Kidney glomerular epithelial cell (primary cell): Measurements from ENCODE around the gene MARK3.

Experiments
- DNase-seq: peaks from one replicate; lab custom pipeline; 2025; lab: John Stamatoyannopoulos, UW

MARK3 gene

DNA sequence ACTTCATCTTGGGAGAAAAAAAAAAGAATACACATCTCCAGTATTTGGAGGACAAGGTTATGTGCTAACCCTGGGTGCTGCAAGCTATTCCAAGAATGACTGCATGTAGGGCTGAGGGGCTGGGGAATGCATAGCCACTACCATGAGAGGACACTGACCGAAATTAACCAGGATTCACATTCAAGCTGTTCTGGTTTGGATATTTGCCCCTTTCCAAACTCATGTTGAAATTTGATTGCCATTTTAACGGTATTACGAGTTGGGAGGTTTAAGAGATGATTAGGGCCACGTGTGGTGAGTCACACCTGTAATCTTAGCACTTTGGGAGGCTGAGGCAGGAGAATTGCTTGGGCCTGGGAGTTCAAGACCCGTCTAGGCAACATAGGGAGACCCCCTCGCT lies 18.5 kb upstream of the MARK3 start:
- no peak for DNase-seq

DNA sequence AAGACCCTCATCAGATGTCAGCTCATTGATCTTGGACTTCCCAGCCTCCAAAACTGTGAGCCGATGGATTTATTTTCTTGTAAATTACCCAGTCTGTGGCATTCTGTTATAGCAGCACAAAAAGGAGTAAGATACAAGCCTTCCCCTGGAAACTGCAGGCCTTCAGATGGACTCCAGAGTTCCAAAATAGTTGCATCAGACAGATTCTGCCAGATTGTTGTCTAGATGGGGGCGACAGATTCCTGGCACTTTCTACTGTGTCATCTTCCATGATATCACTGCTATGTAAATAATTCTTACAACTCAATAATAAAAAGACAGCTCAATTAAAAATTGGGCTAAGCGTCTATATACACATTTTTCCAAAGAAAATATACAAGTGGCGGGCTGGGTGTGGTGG lies 17.2 kb upstream of the MARK3 start:
- no peak for DNase-seq

DNA sequence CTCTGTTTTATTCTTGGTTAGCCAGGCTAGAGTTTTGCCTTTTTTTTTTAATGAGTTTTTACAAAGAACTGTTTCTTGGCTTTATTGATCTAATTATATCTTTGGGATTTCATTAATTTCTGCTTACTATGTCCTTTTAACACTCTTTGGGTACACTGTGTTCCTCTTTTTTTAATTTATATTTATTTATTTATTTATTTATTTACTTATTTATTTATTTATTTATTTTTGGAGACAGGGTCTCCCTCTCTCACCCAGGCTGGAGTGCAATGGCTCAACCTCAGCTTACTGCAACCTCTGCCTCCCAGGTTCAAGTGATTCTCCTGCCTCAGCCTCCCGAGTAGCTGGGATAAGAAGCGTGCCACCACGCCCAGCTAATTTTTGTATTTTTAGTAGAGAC lies 15.1 kb upstream of the MARK3 start:
- no peak for DNase-seq

DNA sequence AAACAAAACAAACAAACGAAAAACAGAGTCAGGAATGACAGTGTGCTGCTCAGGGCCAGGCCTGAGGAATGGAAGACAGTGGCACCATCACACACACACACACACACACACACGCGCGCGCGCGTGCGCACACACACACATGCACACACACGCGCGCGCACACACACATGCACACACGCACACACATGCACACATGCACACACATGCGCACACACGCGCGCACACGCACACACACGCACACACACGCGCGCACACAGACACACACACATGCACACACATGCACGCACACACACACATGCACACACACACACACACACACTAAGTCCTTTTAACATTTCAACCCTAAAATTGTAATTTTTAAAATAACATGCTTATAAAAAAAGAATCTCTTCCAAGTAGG lies 13.2 kb upstream of the MARK3 start:
- DNase-seq = no peak

DNA sequence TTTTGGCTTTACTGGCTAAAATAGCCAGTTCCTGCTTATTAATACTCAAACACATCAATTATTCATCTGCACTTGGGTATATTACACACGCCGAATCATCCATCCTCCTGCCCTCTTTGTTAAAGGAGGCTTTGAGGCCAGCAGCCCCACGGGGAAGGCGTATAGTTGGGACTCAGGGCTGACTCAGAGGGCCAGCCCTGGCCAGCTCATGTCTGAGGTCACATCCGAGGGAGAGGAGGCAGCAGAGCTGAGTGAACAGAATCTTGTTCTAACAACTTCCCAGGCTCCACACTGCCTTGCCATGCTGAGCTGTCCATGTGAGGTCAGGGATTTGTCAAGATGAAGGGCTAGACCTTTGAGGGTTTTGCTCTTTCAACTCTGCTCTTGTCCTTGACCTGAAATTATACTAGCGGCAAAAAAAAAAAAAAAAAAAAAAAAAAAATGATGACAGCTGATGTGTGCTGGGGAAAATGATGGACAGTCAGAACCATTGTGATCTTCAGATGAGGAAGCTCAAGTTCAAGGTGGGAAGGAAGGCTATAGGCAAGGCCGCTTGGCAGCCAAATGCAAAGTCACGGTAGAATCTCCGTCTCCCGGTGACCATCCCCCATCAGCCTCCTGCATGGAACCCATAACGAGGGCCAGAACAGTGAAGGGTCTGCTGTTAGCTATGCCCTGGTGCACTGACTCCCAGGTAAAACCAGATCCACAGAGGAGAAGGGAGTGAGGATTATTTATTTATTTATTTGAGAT lies 12.5 kb upstream of the MARK3 start:
- peak; percentile 82 for DNase-seq

DNA sequence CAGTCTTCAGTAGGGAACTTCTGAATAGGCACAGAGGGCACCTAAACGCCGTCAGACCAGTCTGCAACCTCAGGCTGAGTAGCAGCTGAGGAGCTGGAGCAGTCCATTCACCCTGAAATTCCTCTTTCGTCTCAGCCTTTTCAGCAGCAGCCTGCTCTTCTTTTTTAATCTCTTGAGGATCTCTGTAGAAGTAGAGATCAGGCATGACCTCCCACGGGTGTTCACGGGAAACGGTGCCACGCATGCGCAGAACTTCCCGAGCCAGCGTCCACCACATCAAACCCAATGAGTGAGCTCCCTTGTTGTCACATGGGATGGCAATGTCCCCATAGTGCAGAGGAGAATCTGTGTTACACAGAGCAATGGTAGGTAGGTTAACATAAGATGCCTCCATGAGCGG lies 11.1 kb upstream of the MARK3 start:
- no peak for DNase-seq

DNA sequence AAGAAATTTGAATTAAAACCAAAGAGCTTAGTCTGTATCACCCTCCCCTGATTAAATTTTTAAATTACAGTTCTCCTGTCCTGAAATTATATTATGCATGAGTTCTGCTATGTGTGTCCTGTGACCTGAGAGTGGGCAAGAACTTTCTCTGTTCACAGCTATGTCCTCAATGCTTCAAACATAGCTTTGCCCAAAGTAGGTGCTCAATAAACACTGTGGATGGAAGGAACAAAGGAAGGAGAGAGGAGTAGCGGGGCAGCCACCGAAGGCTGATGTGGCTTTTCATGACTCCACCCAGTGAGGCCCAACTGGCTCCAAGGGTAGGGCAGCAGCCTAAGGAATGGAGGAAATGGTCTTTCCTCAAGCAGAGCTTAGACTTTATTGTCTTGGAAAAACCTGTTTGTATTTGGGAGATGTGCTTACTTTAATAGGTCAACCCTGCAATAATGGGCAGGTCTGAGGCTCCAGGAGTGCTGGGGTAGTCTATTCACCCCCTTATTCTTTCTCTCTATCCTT lies 7.6 kb upstream of the MARK3 start:
- no peak for DNase-seq

DNA sequence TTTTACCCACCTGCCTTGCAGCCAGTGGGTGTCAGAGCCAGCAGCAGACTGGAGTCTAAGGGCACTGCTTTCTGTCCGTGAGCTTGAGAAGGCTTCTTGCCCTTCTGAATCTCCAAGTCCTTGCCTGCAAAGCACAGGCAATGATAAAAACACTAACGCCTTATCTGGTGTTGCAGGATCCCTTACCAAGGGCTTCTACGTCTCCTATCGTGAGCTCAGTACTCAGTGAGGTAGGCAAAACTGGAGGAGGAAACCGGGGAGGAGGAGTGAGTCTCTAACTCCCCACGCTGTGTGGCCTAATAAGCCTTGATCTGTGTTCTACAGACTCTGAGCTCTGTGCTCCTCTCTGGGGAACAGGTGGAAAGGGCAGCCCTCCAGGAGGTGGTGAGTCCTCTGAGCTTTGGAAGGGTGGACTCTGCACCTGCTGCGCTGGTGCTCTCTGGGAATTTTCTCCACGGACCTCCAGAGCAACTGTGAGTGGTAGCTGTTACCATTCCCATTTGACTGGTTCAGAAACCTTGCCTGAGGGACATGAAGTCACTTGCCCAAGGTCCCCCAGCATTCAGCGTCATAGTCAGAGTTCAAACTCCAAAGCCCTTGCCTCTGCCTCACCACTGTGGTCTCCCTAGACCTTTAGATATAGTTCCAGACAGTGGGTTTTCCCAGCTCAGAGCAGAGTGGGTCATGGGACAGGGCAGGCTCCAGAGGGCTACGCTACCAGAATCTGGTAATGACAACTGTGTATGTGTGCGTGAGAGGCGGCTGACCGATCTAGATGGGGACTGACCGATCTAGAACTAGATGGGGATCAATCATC lies 7.0 kb upstream of the MARK3 start:
- no peak for DNase-seq

DNA sequence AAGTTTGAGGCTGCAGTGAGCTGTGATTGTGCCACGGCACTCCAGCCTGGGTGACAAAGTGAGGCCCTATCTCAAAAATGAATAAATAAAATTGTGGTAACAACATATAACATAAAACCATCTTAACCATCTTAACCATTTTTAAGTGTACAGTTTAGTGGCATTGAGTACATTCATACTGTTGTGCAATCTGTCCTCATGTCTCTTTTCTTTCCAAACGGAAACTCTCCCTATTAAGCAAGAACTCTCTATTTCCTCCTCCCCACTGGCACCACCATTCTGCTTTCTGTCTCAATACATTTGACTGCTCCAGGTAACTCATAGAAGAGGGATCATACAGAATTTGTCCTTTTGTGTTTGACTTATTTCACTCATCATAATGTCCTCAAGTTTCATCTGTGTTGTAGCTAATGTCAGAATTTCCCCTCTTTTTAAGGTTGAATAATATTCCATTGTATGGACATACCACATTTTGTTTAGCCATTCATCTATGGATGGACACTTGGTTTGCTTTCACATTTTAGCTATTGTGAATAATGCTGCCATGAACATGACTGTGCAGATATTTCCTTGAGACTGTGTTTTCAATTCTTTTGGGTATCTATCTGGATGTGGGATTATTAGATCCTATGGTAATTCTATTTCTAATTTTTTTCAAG lies 4.4 kb upstream of the MARK3 start:
- no peak for DNase-seq

DNA sequence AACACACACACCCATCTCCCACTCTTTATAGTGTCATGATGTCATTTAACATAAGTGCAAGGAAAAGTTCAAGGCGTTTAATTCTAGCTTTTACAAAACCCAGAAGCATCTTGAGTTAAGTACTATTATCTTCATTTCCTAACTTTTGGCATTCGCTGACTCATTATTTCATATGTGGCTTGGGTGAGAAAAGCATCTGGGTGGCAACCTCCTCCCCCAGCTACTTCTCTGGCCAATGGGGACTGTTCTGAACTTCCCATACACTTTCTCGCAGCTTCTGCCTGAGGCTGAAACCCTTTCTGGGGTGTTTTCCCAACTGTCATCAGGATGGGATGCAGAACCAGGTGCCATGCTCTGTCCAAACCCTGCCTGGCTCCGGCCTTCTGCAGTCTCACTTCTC lies 2.8 kb upstream of the MARK3 start:
- no peak for DNase-seq

DNA sequence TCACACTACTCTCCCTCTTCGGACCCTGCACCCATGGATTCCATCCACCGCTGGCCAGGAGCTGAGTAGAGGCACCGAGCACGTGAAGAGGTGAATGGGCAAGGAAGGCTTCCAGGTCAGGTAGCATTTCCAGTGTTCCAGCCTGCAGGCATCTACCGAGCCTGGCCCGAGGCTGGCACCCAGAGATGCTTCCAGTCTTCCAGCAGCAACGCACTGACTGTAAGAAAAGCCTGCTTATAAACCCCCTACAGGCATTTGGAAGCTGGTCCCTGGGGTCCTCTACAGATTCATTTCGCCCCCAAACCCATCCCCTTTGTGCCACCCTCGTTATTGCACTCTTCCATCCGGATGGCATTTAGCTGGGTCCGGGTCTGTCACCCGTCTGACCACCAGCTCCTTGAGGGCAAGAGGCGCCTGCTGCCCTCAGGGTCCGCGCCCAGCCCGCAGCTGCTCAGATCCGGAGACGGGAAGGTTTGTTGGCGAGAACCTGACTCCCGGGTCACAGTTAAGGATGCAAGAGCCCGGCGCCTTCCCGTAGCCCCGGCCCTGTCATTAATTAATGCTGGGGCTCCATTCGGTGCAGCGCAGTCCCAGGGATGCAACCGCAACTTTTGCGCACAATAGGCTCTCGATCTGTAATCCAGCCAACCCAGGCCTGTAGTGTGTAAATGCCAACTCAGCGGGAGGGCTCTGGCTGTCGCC lies 614 bp upstream of the MARK3 start:
- DNase-seq = no peak

DNA sequence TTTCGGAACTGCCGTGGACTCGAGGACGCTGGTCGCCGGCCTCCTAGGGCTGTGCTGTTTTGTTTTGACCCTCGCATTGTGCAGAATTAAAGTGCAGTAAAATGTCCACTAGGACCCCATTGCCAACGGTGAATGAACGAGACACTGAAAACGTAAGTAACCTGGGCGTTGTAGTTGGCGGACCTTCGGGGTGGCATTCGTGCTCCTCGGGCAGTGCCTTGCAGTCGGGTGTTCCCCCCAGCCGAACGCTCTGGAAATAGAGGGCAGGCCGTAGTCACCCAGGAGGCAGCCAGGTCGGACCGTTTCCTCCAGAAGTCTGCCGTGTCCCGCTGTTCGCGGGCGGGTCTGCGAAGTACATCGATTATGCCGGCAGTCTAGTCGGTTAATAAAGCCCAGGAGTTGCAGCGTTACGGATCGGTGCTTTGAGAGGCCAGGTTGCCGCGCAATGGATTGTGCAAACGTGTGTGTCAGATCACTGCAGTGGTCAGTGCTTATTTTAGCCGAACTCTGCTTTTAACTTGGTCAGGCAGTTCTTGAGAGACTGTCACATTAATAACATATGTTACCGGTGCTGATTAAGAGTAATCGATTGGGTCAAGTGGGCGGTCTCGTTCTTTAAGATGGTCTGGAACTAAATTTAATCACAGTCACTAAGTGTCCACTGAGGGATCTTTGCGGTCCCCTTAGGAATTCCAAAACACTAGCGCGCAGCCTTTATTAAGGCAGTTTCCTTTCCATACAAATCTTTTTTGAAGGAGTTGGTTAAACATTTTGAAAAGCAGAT lies 906 bp downstream of the MARK3 start:
- DNase-seq = peak; percentile 42

DNA sequence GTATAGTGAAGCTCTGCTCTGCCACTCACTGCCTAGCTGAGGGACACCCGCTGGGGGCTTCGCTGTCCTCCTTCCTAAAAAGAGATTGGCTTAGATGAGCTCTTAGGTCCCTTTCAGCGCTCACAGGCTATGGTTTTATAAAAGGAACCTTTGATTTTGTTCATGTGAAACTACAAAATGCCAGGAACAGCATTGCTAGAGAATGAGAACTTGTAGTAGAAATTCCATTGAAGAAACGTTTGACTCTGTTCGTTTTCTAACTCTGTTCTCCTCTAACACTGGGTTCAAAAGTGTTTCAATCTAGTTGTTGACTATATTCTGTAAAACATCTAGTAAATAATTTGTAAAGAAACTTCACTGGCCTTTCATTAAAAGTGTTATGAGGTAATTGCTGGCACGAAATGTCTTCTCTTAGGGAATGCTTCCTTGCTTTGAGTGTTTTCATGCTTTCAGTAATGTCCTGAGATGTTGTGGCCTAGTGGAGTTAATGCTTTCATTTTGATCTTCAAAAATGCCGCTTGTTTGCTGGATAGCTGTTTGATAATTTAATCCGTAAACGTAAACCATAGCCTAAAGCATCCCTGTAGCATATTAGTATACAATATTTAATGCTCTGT lies 1.6 kb downstream of the MARK3 start:
- peak; percentile 24 for DNase-seq

DNA sequence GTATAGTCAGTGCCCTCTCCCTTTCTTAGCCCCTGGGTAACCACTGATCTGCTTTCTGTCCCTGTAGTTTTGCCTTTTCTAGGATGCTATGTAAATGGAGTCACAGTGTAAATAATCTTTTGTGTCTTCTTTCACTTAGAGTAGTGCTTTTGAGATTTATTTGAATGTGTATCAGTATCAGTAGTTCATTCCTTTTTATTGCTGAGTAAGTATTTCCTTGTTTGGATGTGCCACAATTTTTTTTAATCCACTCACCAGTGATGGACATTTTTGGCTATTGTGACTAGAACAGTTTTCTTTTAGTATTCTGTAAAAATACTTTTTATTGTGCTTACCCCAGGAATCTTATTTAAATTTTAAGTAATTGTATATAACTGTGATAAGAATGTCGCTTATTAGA lies 3.4 kb downstream of the MARK3 start:
- no peak for DNase-seq

DNA sequence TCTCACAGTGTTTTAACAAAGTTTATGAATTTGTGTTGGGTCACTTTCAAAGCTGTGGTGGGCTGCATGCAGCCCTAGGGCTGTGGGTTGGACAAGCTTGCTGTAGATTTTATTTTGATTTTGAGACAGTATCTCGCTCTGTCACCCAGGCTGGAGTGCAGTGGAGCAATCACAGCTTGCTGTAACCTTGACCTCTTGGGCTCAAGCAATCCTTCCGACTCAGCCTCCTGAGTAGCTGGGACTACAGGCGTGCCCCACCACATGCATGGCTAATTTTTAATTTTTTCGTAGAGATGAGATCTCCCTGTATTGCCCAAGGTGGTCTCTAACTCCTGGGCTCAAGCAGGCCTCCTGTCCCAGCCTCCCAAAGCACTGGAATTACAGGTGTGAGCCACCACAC lies 5.4 kb downstream of the MARK3 start:
- DNase-seq = no peak

DNA sequence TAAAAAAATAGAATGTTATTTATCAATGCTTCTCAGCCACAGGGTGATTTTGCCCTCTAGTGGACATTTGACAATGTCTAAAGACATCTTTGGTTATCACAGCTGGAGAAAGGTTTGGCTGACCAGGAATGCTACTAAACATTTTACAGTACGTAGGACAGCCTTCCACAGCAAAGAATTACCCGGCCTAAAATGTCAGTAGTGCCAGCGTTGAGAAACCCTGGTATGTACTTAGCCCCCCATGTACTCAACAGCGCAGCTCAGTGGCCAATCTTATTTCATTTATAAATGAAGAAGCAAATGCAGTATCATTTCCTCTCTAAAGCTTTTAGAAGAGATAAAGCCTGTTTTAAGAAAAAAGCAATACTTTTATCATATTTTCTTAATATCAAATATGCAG lies 5.8 kb downstream of the MARK3 start:
- peak; percentile 39 for DNase-seq

DNA sequence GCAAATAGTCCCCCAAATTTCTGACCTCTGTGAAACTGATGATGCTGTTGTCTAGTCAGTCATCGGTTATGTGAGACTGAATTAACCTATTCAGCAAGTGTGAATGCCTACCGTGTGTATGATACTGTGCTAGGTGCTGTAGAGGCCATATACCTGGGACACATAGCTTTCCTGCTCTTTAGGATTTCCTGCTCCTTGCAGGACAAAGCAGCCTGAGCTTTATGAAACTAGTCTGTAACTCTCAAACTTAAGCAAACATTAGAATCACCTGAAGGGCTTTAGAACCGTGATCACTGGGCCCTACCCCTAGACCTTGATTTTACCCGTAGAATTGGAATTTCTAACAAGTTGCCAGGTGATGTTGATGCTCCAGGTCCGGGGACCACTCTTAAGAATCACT lies 6.9 kb downstream of the MARK3 start:
- DNase-seq = no peak

DNA sequence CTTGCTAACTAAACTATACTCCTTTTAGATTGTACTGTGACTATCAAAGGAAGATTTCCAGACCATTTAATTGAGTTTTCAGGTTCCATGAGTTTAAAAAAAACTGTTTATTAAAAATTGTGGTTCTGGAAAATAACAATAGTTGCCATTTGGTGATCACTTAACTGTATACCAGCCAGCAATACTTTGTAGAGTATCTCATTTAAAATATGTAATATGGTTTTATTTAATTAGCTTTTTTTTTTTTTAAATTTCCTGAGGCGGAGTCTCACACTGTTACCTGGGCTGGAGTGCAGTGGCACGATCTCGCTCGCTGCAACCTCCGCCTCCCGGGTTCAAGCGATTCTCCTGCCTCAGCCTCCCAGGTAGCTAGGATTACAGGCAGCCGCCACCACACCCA lies 7.4 kb downstream of the MARK3 start:
- DNase-seq = no peak

DNA sequence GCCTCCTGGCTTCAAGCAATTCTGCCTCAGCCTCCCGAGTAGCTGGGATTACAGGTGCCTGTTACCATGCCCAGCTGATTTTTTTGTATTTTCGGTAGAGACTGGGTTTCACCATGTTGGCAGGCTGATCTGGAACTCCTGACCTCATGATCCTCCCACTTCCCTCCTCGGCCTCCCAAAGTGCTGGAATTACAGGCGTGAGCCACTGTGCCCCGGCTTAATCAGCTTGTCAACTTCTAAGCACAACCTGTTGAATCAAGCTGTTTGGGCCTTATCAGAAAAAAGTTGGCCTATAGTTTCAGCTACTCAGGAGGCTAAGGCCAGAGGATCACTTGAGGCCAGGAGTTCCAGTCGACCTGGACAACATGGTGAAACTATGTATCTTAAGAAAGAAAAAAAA lies 7.9 kb downstream of the MARK3 start:
- DNase-seq = no peak

DNA sequence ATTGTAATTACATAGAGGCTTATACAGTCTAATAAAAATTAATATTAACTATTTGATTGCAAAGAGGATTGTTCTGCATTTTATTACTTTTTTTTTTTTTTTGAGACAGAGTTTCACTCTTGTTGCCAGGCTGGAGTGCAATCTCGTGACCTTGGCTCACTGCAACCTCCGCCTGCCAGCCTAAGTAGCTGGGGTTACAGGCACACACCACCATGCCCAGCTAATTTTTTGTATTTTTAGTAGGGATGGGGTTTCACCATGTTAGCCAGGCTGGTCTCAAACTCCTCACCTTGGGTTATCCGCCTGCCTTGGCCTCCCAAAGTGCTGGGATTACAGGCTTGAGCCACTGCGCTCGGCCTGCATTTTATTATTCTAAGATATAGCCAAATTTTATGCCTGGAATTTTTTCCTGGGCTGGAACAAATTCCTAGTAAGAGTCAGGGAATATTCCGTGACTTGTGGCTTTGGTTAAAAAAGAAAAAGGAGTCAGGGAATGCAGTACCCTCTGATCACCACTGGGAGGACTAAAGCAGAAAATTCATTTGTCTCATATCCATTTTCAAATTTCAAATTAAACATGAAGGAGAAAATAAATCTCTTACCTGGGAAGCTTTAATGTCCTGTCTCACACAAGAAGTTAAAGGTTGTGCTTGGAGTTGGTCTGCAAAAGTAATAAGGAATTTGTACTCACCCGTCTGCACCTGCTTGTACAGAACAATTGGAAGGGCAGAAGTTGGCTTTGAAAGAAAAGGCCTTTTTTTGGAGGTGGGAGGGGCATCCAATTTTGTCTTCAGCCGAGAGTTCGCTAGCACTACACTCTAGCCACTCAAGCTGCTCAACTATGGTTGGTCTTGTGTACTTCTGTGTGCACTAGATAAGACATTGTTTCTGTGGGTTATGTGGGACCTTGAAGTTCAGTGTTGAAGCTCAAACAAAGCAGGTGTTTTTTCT lies 8.7 kb downstream of the MARK3 start:
- DNase-seq = peak; percentile 33
